Measurements from ENCODE around the gene VENTX.

- TF ChIP-seq, protein P1, sequence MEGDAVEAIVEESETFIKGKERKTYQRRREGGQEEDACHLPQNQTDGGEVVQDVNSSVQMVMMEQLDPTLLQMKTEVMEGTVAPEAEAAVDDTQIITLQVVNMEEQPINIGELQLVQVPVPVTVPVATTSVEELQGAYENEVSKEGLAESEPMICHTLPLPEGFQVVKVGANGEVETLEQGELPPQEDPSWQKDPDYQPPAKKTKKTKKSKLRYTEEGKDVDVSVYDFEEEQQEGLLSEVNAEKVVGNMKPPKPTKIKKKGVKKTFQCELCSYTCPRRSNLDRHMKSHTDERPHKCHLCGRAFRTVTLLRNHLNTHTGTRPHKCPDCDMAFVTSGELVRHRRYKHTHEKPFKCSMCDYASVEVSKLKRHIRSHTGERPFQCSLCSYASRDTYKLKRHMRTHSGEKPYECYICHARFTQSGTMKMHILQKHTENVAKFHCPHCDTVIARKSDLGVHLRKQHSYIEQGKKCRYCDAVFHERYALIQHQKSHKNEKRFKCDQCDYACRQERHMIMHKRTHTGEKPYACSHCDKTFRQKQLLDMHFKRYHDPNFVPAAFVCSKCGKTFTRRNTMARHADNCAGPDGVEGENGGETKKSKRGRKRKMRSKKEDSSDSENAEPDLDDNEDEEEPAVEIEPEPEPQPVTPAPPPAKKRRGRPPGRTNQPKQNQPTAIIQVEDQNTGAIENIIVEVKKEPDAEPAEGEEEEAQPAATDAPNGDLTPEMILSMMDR (optimal IDR thresholded peaks at IDR 0.05 in 1 of 3, IDR thresholded peaks at IDR 0.05 in 1 of 3, conservative IDR thresholded peaks at IDR 0.05 in 1 of 3; ENCODE audit: extremely low read depth in 1 of 3, insufficient read depth in 2 of 3, low read length in 3 of 3): no peak
- TF ChIP-seq EZH2 (IDR thresholded peaks at IDR 0.05; ENCODE audit: low read length): no peak
Measured at GRCh38 chr10:133237241-133237587, 441 bp upstream of the VENTX start.
